Renal cortex interstitium (tissue), 11 donors: ENCODE data around the gene MAG. TPM values are rescaled to one million over a fixed set of nuclear protein-coding genes. Genes with fewer than 3 reads are reported as not detected.
A peak's percentile ranks its signal among the peaks of the same experiment; 100 is the strongest.
"Not testable (repeated sequence)": the region's sequence is repeated elsewhere in the genome, so short reads cannot be mapped to it uniquely, and the experiment has no call there.

Source experiments
- DNase-seq, 11 donors: peaks; one replicate each; pipeline ENCODE4 v3.0.0-alpha.2; 2013; ENCODE audit warnings: low read depth in 9 of 11, low spot score in 4 of 11; ENCODE audit errors: extremely low read depth in 1 of 11
- polyA plus RNA-seq, 3 donors: library from polyadenylated mRNA; unstranded; fragments of 120-200 nt; gene quantifications; one replicate each; pipeline ENCODE4 v1.2.1, GENCODE V29; 2013; ENCODE audit not compliant: insufficient read length in 3 of 3

The MAG gene
- polyA plus RNA-seq, 3 donors = 2.4 to 5.2 (median 4.8) TPM

DNA sequence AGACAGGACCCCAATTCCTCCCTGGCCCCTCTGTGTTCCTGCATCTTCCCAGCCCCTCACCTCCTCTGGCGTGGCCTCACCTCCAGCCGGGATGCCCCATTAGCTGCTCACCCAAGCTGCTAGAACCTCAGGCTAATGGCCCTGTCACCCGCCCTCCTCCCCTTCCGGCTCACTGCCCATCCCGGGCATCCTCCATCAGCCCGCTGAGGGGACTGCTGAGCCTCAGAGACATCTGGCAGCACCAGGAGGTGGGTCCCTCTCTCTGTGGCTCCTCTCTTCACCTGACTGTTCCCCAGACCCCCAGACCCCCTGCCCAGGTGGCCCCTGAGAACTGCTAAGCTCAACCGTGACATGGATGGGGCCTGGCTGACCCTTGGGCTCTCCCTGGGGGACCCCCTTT is 58.6 kb downstream of the MAG start:
- DNase-seq = peak in 8 of 11 donors; percentile 24 to 57 (median 39)

- no peak for DNase-seq
Measured at GRCh38 chr19:35351411-35352176, 59.6 kb downstream of the MAG start.

DNA sequence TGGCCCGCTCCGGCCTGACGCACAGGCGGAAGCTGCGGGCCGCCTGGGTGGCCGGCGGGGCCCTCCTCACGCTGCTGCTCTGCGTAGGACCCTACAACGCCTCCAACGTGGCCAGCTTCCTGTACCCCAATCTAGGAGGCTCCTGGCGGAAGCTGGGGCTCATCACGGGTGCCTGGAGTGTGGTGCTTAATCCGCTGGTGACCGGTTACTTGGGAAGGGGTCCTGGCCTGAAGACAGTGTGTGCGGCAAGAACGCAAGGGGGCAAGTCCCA is 60.2 kb downstream of the MAG start:
- DNase-seq = no peak

GRCh38 chr19:35352448-35353304 is 60.7 kb downstream of the MAG start:
- DNase-seq = peak; percentile 42 to 68 (median 62)

- no peak for DNase-seq
Measured at GRCh38 chr19:35353635-35354034, 61.7 kb downstream of the MAG start.

- no peak for DNase-seq
Measured at GRCh38 chr19:35354898-35355297, 62.9 kb downstream of the MAG start.

GRCh38 chr19:35355791-35356460 is 64.0 kb downstream of the MAG start:
- DNase-seq = no peak

- DNase-seq = no peak
Measured at GRCh38 chr19:35357867-35358573, 66.1 kb downstream of the MAG start, which contains the start of gene FFAR3. Gene FFAR3 (plus strand): TSS chr19:35358460. CDS start chr19:35358891, 431 bp downstream.

GRCh38 chr19:35358834-35359233 is 66.9 kb downstream of the MAG start:
- not testable (repeated sequence) for DNase-seq

GRCh38 chr19:35359395-35359794 is 67.4 kb downstream of the MAG start:
- not testable (repeated sequence) for DNase-seq

GRCh38 chr19:35360081-35360480 is 68.1 kb downstream of the MAG start:
- not testable (repeated sequence) for DNase-seq

GRCh38 chr19:35360880-35361420 is 69.0 kb downstream of the MAG start:
- no peak for DNase-seq

DNA sequence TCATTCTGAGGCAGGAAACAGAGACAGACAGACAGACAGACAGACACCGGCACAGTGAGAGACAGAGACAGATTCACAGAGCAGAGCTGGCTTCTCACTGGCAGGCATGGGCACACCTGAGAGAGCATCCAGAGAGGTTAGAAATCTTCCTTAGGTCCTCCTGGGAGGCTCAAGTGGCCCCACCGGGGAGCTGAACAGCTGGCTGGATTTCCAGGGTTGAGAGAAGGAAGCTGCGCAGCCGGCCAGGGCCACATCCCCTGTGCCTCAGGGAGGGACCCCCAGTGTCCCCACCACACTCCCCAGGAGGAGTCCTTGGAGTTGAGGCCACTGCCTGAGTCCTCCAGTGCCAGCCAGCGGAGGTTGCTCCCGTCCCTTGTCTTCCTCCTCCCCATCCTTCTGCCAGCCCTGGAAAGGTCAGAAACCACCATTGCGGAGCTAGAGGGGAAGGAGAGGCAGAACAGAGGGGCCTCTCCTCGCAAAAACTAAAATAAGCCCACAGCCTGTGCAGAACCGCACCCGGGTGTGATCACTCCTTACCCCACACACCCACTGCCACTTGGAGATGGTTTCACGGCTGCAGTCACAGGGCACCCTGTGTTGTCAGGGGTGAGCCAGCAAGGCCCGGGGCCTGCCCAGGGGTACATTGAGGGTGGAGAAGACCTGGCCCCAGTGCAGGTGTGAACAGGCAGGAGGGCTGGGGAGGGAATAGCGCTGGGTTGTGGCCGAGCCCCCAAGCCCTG is 70.5 kb downstream of the MAG start:
- no peak for DNase-seq

DNA sequence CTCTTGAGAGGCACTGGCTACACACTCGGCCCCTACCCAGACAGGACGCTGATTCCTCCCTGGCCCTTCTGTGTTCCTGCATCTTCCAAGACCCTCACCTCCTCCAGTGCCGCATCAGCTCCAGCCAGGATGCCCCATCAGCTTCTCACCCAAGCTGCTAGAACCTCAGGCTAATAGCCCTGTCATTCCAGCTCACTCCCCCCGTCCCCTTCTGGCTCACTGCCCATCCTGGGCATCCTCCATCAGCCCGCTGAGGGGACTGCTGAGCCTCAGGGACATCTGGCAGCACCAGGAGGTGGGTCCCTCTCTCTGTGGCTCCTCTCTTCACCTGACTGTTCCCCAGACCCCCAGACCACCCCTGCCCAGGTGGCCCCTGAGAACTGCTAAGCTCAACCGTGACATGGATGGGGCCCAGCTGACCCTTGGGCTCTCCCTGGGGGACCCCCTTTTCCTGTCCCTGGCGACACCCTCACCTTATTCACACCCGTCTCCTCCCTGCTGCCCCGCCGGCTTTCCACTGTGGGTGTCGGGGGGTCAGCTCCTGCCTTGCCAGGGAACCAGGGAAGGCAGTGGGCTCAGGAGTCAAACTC is 71.1 kb downstream of the MAG start:
- DNase-seq = no peak
